OCI-LY1 (cell line): ENCODE data around the gene NEDD4L.

Experiments used
- H2AFZ ChIP-seq: fragments of 200-600 bp; sonication (generic), shearing (Covaris generic); 2 replicates; pipeline ENCODE4 v1.6.0; 2014; ENCODE audit warnings: antibody characterized with exemption, mild to moderate bottlenecking, low read length
- H3F3A ChIP-seq: fragments of 200-600 bp; sonication (generic), shearing (Covaris generic); 2 replicates; pipeline ENCODE4 v1.6.0; 2014; ENCODE audit warnings: mild to moderate bottlenecking, antibody characterized with exemption, low read length, moderate library complexity; ENCODE audit not compliant: insufficient read depth
- H3K27ac ChIP-seq: fragments of 200-600 bp; sonication (generic); 2 replicates; pipeline ENCODE4 v1.5.1; 2014; ENCODE audit warnings: low read length, mixed run types, mild to moderate bottlenecking, low read depth; ENCODE audit not compliant: poor library complexity, severe bottlenecking
- H3K27me3 ChIP-seq: fragments of 200-600 bp; sonication (generic); 2 replicates; pipeline ENCODE4 v1.6.0; 2014; ENCODE audit warnings: antibody characterized with exemption, mild to moderate bottlenecking, low read length, moderate library complexity; ENCODE audit not compliant: insufficient read depth
- H3K36me3 ChIP-seq: fragments of 200-600 bp; sonication (generic); 2 replicates; pipeline ENCODE4 v1.6.1; 2014; ENCODE audit warnings: mild to moderate bottlenecking, antibody characterized with exemption, low read length, moderate library complexity, mixed read lengths; ENCODE audit not compliant: insufficient read depth
- H3K4me1 ChIP-seq: fragments of 200-600 bp; sonication (generic); 2 replicates; pipeline ENCODE4 v1.5.1; 2014; ENCODE audit warnings: mild to moderate bottlenecking, low read length, moderate library complexity; ENCODE audit not compliant: insufficient read depth, severe bottlenecking
- H3K4me2 ChIP-seq: fragments of 200-600 bp; sonication (generic), shearing (Covaris generic); 2 replicates; pipeline ENCODE4 v1.6.1; 2014; ENCODE audit warnings: low read length
- H3K4me3 ChIP-seq: fragments of 200-600 bp; sonication (generic); 2 replicates; pipeline ENCODE4 v1.5.1; 2014; ENCODE audit warnings: low read length, low read depth, mild to moderate bottlenecking, mixed read lengths; ENCODE audit not compliant: poor library complexity, severe bottlenecking
- H3K79me2 ChIP-seq: fragments of 200-600 bp; shearing (Covaris generic); 2 replicates; pipeline ENCODE4 v1.6.1; 2016; ENCODE audit warnings: mixed run types, low read length, mixed read lengths; ENCODE audit not compliant: insufficient read depth
- H3K9ac ChIP-seq: fragments of 200-600 bp; sonication (generic), shearing (Covaris generic); 2 replicates; pipeline ENCODE4 v1.6.1; 2014; ENCODE audit warnings: mild to moderate bottlenecking, low read length, mixed read lengths
- H3K9me2 ChIP-seq: fragments of 200-600 bp; sonication (generic), shearing (Covaris generic); 2 replicates; pipeline ENCODE4 v1.6.1; 2014; ENCODE audit warnings: low read depth, mild to moderate bottlenecking, low read length, mixed read lengths
- H3K9me3 ChIP-seq: fragments of 200-600 bp; shearing (Covaris generic); 2 replicates; pipeline ENCODE4 v1.6.1; 2014; ENCODE audit warnings: low read length, mixed read lengths
- H4K20me1 ChIP-seq: fragments of 200-600 bp; sonication (generic), shearing (Covaris generic); 2 replicates; pipeline ENCODE4 v1.6.0; 2016; ENCODE audit warnings: mild to moderate bottlenecking, low read length; ENCODE audit not compliant: insufficient read depth
- CTCF ChIP-seq: fragments of 200-600 bp; sonication (generic), shearing (Covaris generic); IDR thresholded peaks from 2 replicates; pipeline ENCODE4 v1.5.1; 2017; ENCODE audit warnings: mild to moderate bottlenecking, antibody characterized with exemption, low read length, moderate library complexity, mixed read lengths
- EZH2 ChIP-seq: fragments of 200-600 bp; sonication (generic), shearing (Covaris generic); IDR thresholded peaks from 2 replicates; pipeline ENCODE4 v1.8.0; 2017; ENCODE audit warnings: borderline replicate concordance, mixed run types, mild to moderate bottlenecking, antibody characterized with exemption, low read length, moderate library complexity, mixed read lengths

The NEDD4L gene

GRCh38 chr18:58373481-58373880 is 329.5 kb downstream of the NEDD4L start:
- Histone ChIP-seq H3K27me3 (no peaks in the 10 kb centered on the region; the same call in 1 of the 2 replicates), H3K79me2 (no peaks in the 10 kb centered on the region), H2AFZ (no peak overlapping the region), H3K9ac (no peak overlapping the region), H3K4me2 (no peak overlapping the region), H3K27ac (no peak overlapping the region), H3F3A (no peaks in the 10 kb centered on the region), H3K4me3 (no peak overlapping the region), H3K4me1 (no peaks in the 10 kb centered on the region), H3K9me2 (no peaks in the 10 kb centered on the region), H3K9me3 (no peaks in the 10 kb centered on the region), H4K20me1 (no peaks in the 10 kb centered on the region), H3K36me3 (no peaks in the 10 kb centered on the region)
- no peak for TF ChIP-seq EZH2
- TF ChIP-seq CTCF = no peak

GRCh38 chr18:58375051-58375450 is 331.0 kb downstream of the NEDD4L start:
- Histone ChIP-seq H3K4me2 (no peak overlapping the region), H3K79me2 (no peaks in the 10 kb centered on the region), H3K27me3 (no peaks in the 10 kb centered on the region; the same call in 1 of the 2 replicates), H3K4me3 (no peak overlapping the region), H3K9me2 (no peaks in the 10 kb centered on the region), H3K27ac (no peak overlapping the region), H2AFZ (no peak overlapping the region), H3F3A (no peaks in the 10 kb centered on the region), H4K20me1 (no peaks in the 10 kb centered on the region), H3K36me3 (no peaks in the 10 kb centered on the region), H3K9me3 (no peaks in the 10 kb centered on the region), H3K9ac (no peak overlapping the region), H3K4me1 (no peaks in the 10 kb centered on the region)
- no peak for TF ChIP-seq CTCF
- no peak for TF ChIP-seq EZH2

- no peaks in the 10 kb centered on the region for H3F3A ChIP-seq
- H3K4me3 ChIP-seq = no peak overlapping the region
- no peaks in the 10 kb centered on the region for H3K9me3 ChIP-seq
- H2AFZ ChIP-seq = no peak overlapping the region
- no peak overlapping the region for H3K4me2 ChIP-seq
- H3K4me1 ChIP-seq = no peaks in the 10 kb centered on the region
- H3K79me2 ChIP-seq = no peaks in the 10 kb centered on the region
- no peaks in the 10 kb centered on the region for H3K9me2 ChIP-seq
- TF ChIP-seq CTCF = no peak
- TF ChIP-seq EZH2 = no peak
- no peaks in the 10 kb centered on the region for H4K20me1 ChIP-seq
- no peaks in the 10 kb centered on the region for H3K36me3 ChIP-seq
- H3K27me3 ChIP-seq = no peaks in the 10 kb centered on the region; the same call in 1 of the 2 replicates
- H3K9ac ChIP-seq = no peak overlapping the region
- H3K27ac ChIP-seq = no peak overlapping the region
Measured at GRCh38 chr18:58378411-58379379, 334.7 kb downstream of the NEDD4L start.
